ENCODE results near the gene SUCLG2. TPM values are rescaled to one million over a fixed set of nuclear protein-coding genes. Genes with fewer than 3 reads are reported as not detected.

Gene SUCLG2
- total and polyA plus RNA-seq, 10 of the 15 experiments (the other 5 are each of a cell fraction or from before 2014, with no cell fraction given), result 17.8 to 50.9 (median 37.2) TPM

DNA sequence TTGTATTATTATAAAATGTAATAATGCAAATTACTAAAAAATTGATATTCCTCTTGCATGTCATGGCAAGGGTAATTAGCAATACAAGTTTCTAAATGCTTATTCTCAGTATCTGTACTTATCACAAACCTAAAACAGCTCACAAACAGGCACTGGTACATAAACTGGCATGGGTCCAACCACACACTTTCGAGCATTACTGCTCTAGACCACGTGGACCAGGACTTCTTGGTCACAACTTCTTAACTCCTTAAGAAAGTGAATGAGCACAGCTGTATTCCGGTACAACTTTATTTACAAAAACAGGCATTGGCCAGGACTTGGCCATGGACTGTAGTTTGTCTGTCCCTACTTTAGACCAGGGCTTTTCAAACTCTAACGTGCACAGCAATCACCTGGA lies 173.3 kb downstream of the SUCLG2 start:
- Histone ChIP-seq H3K79me2 (ENCODE audit: control insufficient read depth, insufficient read depth, low read length) (no peaks in the 10 kb centered on the region), H3K36me3 (ENCODE audit: control insufficient read depth in 2 of 2, insufficient read depth in 2 of 2, low read length in 1 of 2) (no peaks in the 10 kb centered on the region; a peak in 1 of 4 replicates), H2AFZ (ENCODE audit: control insufficient read depth, low read depth, low read length) (no peak overlapping the region), H3K9me3 (replicated peaks; ENCODE audit: control insufficient read depth, insufficient read depth, low read length) (no peaks in the 10 kb centered on the region), H3K27me3 (replicated peaks in 1 of 2; ENCODE audit: control insufficient read depth in 2 of 2, insufficient read depth in 2 of 2, low read length in 1 of 2) (no peaks in the 10 kb centered on the region), H3K27ac (ENCODE audit: control insufficient read depth, insufficient read depth) (no peak overlapping the region), H3K9ac (ENCODE audit: control insufficient read depth, insufficient read depth, low read length) (no peak overlapping the region), H3K4me1 (ENCODE audit: control insufficient read depth, insufficient read depth, low read length) (no peaks in the 10 kb centered on the region), H4K20me1 (ENCODE audit: control insufficient read depth, insufficient read depth) (no peaks in the 10 kb centered on the region), H3K4me2 (ENCODE audit: control insufficient read depth, insufficient read depth) (no peak overlapping the region), H3K4me3 (no peak overlapping the region)
- intact Hi-C loops (cut with micrococcal nuclease; ENCODE audit: unreplicated experiment), result no loop called here
- DNase-seq (ENCODE audit: low read depth, low spot score), result no peak
- 100% methylated on average over 4 of the region's 4 CpGs for WGBS (ENCODE audit: insufficient coverage, insufficient replicate concordance, low lambda C conversion rate, missing lambda C conversion rate)
- in situ Hi-C loops (cut with MboI), result no loop called here
- ATAC-seq, result no peak
- ChIA-PET RAD21 (ENCODE audit: unreplicated experiment) (no interaction called here), SMC1A (ENCODE audit: uncharacterized antibody, unreplicated experiment) (no interaction called here), CTCF (no interaction called here), POLR2A (no interaction called here)
- no TSS peak for BruUV-seq (replicated peaks)
- FAIRE-seq, result no peak
- TF ChIP-seq, protein P1, sequence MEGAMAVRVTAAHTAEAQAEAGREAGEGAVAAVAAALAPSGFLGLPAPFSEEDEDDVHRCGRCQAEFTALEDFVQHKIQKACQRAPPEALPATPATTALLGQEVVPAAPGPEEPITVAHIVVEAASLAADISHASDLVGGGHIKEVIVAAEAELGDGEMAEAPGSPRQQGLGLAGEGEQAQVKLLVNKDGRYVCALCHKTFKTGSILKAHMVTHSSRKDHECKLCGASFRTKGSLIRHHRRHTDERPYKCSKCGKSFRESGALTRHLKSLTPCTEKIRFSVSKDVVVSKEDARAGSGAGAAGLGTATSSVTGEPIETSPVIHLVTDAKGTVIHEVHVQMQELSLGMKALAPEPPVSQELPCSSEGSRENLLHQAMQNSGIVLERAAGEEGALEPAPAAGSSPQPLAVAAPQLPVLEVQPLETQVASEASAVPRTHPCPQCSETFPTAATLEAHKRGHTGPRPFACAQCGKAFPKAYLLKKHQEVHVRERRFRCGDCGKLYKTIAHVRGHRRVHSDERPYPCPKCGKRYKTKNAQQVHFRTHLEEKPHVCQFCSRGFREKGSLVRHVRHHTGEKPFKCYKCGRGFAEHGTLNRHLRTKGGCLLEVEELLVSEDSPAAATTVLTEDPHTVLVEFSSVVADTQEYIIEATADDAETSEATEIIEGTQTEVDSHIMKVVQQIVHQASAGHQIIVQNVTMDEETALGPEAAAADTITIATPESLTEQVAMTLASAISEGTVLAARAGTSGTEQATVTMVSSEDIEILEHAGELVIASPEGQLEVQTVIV (IDR thresholded peaks at IDR 0.05; ENCODE audit: borderline replicate concordance, partially characterized antibody), result no peak
- TF ChIP-seq, protein P2, sequence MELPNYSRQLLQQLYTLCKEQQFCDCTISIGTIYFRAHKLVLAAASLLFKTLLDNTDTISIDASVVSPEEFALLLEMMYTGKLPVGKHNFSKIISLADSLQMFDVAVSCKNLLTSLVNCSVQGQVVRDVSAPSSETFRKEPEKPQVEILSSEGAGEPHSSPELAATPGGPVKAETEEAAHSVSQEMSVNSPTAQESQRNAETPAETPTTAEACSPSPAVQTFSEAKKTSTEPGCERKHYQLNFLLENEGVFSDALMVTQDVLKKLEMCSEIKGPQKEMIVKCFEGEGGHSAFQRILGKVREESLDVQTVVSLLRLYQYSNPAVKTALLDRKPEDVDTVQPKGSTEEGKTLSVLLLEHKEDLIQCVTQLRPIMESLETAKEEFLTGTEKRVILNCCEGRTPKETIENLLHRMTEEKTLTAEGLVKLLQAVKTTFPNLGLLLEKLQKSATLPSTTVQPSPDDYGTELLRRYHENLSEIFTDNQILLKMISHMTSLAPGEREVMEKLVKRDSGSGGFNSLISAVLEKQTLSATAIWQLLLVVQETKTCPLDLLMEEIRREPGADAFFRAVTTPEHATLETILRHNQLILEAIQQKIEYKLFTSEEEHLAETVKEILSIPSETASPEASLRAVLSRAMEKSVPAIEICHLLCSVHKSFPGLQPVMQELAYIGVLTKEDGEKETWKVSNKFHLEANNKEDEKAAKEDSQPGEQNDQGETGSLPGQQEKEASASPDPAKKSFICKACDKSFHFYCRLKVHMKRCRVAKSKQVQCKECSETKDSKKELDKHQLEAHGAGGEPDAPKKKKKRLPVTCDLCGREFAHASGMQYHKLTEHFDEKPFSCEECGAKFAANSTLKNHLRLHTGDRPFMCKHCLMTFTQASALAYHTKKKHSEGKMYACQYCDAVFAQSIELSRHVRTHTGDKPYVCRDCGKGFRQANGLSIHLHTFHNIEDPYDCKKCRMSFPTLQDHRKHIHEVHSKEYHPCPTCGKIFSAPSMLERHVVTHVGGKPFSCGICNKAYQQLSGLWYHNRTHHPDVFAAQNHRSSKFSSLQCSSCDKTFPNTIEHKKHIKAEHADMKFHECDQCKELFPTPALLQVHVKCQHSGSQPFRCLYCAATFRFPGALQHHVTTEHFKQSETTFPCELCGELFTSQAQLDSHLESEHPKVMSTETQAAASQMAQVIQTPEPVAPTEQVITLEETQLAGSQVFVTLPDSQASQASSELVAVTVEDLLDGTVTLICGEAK (IDR thresholded peaks at IDR 0.05; ENCODE audit: borderline replicate concordance), result no peak
- TF ChIP-seq CBX5 (IDR thresholded peaks at IDR 0.05; ENCODE audit: low read depth) (no peak), IRF4 (IDR thresholded peaks at IDR 0.05; ENCODE audit: low read depth, low read length) (no peak), TAF1 (IDR thresholded peaks at IDR 0.05; ENCODE audit: borderline replicate concordance, low read depth, low read length) (no peak), TBL1XR1 (IDR thresholded peaks at IDR 0.05; ENCODE audit: low read depth, low read length) (no peak)
- TF ChIP-seq, protein P3, sequence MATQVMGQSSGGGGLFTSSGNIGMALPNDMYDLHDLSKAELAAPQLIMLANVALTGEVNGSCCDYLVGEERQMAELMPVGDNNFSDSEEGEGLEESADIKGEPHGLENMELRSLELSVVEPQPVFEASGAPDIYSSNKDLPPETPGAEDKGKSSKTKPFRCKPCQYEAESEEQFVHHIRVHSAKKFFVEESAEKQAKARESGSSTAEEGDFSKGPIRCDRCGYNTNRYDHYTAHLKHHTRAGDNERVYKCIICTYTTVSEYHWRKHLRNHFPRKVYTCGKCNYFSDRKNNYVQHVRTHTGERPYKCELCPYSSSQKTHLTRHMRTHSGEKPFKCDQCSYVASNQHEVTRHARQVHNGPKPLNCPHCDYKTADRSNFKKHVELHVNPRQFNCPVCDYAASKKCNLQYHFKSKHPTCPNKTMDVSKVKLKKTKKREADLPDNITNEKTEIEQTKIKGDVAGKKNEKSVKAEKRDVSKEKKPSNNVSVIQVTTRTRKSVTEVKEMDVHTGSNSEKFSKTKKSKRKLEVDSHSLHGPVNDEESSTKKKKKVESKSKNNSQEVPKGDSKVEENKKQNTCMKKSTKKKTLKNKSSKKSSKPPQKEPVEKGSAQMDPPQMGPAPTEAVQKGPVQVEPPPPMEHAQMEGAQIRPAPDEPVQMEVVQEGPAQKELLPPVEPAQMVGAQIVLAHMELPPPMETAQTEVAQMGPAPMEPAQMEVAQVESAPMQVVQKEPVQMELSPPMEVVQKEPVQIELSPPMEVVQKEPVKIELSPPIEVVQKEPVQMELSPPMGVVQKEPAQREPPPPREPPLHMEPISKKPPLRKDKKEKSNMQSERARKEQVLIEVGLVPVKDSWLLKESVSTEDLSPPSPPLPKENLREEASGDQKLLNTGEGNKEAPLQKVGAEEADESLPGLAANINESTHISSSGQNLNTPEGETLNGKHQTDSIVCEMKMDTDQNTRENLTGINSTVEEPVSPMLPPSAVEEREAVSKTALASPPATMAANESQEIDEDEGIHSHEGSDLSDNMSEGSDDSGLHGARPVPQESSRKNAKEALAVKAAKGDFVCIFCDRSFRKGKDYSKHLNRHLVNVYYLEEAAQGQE (IDR thresholded peaks at IDR 0.05; ENCODE audit: low read depth, low read length), result no peak
- TF ChIP-seq, protein P4, sequence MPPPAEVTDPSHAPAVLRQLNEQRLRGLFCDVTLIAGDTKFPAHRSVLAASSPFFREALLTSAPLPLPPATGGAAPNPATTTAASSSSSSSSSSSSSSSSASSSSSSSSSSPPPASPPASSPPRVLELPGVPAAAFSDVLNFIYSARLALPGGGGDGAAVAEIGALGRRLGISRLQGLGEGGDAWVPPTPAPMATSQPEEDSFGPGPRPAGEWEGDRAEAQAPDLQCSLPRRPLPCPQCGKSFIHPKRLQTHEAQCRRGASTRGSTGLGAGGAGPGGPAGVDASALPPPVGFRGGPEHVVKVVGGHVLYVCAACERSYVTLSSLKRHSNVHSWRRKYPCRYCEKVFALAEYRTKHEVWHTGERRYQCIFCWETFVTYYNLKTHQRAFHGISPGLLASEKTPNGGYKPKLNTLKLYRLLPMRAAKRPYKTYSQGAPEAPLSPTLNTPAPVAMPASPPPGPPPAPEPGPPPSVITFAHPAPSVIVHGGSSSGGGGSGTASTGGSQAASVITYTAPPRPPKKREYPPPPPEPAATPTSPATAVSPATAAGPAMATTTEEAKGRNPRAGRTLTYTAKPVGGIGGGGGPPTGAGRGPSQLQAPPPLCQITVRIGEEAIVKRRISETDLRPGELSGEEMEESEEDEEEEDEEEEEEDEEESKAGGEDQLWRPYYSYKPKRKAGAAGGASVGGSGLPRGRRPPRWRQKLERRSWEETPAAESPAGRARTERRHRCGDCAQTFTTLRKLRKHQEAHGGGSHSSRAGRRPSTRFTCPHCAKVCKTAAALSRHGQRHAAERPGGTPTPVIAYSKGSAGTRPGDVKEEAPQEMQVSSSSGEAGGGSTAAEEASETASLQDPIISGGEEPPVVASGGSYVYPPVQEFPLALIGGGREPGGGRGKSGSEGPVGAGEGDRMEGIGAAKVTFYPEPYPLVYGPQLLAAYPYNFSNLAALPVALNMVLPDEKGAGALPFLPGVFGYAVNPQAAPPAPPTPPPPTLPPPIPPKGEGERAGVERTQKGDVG (CRISPR knock-in tag; IDR thresholded peaks at IDR 0.05), result no peak
